ENCODE results near the gene ZNF664.
"Not testable (repeated sequence)": the region's sequence is repeated elsewhere in the genome, so short reads cannot be mapped to it uniquely, and the experiment has no call there.

- not testable (repeated sequence) for TF ChIP-seq POLR2A, POLR2AphosphoS5 (IDR thresholded peaks at IDR 0.05; ENCODE audit: low read depth, low read length)
Observed at GRCh38 chr12:123946516-123947505, 26.2 kb upstream of the ZNF664 start.

Measured in GM12892 (cell line).